A673 (cell line): ENCODE measurements around the gene KDF1. TPM values are rescaled to one million over a fixed set of nuclear protein-coding genes. Genes with fewer than 3 reads are reported as not detected.

Source experiments
- BruUV-seq: library from RNA; stranded (reverse); fragments of 400-500 nt; replicated peaks from 2 replicates; lab custom pipeline; 2021; lab: Mats Ljungman, UMichigan
- CTCF ChIA-PET: fragments of 300-600 bp; sonication (Branson Sonifier 250); formaldehyde crosslinking; loops from one replicate; lab custom pipeline; 2022; ENCODE audit warnings: antibody characterized with exemption; lab: Charles Lee
- POLR2A ChIA-PET: fragments of 300-600 bp; sonication (Branson Sonifier 250); formaldehyde crosslinking; loops from one replicate; lab custom pipeline; 2022; ENCODE audit warnings: antibody characterized with exemption; ENCODE audit not compliant: low non-redundant PET; lab: Charles Lee
- DNase-seq: peaks from one replicate; pipeline ENCODE4 v3.0.0-alpha.2; 2015; ENCODE audit warnings: low spot score
- H3K27ac ChIP-seq: fragments of 200-600 bp; sonication (generic); 2 replicates; pipeline ENCODE4 v1.5.1; 2016; ENCODE audit warnings: mixed run types, low read depth, mild to moderate bottlenecking, mixed read lengths, antibody characterized with exemption, low read length; ENCODE audit not compliant: poor library complexity, severe bottlenecking
- H3K27me3 ChIP-seq: fragments of 200-600 bp; sonication (generic); replicated peaks from 2 replicates; pipeline ENCODE4 v1.6.1; 2017; ENCODE audit warnings: mixed run types, low read depth, mild to moderate bottlenecking, mixed read lengths, antibody characterized with exemption, low read length; ENCODE audit not compliant: insufficient read depth, poor library complexity
- H3K36me3 ChIP-seq: fragments of 200-600 bp; sonication (generic); 2 replicates; pipeline ENCODE4 v1.6.1; 2016; ENCODE audit warnings: mixed run types, mild to moderate bottlenecking, mixed read lengths, antibody characterized with exemption, low read length; ENCODE audit not compliant: insufficient read depth, poor library complexity, severe bottlenecking
- H3K4me1 ChIP-seq: fragments of 200-600 bp; sonication (generic); 2 replicates; pipeline ENCODE4 v1.6.1; 2017; ENCODE audit warnings: mixed run types, mild to moderate bottlenecking, mixed read lengths, antibody characterized with exemption, low read length; ENCODE audit not compliant: insufficient read depth, poor library complexity, severe bottlenecking
- H3K4me3 ChIP-seq: fragments of 200-600 bp; sonication (generic); 2 replicates; pipeline ENCODE4 v1.5.1; 2016; ENCODE audit warnings: low read depth, mixed run types, mild to moderate bottlenecking, mixed read lengths, low read length; ENCODE audit not compliant: poor library complexity, severe bottlenecking
- H3K9me3 ChIP-seq: fragments of 200-600 bp; sonication (generic); 2 replicates; pipeline ENCODE4 v1.6.1; 2016; ENCODE audit warnings: mixed run types, low read depth, mild to moderate bottlenecking, mixed read lengths, antibody characterized with exemption, low read length; ENCODE audit not compliant: poor library complexity, severe bottlenecking
- EZH2 ChIP-seq: fragments of 200-600 bp; sonication (generic); IDR thresholded peaks from 2 replicates; pipeline ENCODE4 v1.6.1; 2017; ENCODE audit warnings: borderline replicate concordance, low read depth, mild to moderate bottlenecking, mixed read lengths, antibody characterized with exemption, low read length; ENCODE audit not compliant: poor library complexity, severe bottlenecking
- intact Hi-C: fragments of 100-400 bp; cut with micrococcal nuclease; formaldehyde crosslinking; loops from one replicate; pipeline ENCODE4 v1.10.0; 2022; ENCODE audit not compliant: unreplicated experiment
- total RNA-seq: library from RNA; stranded (reverse); gene quantifications from 2 replicates; pipeline ENCODE4 v1.2.3, GENCODE V29; 2021
- TF ChIP-seq, protein P1 (sequence below): fragments of 300-800, 200-600 bp; sonication (generic); conservative IDR thresholded peaks from 2 replicates; pipeline ENCODE4 v1.5.1; 2017; ENCODE audit warnings: low read depth, mild to moderate bottlenecking, antibody characterized with exemption, low read length, moderate library complexity, mixed read lengths

Gene KDF1
- total RNA-seq, 1 experiment from 2014 or later = not detected

DNA sequence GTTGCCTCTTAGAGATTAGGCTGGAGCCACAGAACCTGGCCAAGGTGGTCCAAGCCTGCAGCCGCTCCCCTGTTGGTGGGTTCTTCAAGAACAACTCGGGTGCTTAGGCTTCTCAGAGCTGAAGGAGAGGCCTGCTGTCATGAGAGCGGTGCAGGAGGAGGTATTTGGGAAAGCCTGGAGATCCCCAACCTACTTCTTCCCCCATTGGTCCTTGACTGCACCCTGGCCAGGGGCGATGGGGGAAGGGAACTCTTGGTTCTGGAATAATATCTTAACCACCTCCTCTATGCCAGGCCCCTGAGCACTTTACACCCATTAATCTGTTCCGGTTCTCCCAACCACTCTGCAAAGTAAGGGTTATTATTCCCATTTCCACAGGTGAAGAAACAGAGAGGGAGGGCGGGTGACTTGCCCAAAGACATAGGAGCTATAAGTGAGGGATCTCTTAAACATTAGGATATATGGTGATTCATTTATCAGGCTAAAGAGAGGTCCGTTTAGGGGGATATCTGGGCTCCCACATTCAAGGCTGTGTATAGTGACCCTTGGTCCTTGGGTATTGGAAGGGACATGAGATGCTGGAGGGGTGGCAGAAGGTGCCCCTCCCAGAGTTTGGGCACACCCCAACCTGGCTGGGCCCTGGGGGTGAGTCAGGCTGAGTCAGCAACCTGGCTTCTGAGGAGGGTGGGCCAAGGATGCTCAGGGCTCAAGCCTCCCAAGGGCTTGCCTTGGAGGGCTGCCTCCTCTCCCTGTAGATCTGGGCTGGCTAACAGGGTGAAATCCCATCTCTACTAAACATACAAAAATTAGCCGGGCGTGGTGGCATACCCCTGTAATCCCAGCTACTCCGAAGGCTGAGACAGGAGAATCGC, 38.4 kb upstream of the KDF1 start:
- CTCF ChIA-PET = interaction anchor here (2.8 kb wide), 1 partner anchor 45 kb away, joined by 25 read pairs; no protein-coding TSS in a partner anchor
- Histone ChIP-seq H3K4me1 (peaks cover 22% of the 10 kb centered on the region), H3K27me3 (peaks cover 12% of the 10 kb centered on the region), H3K27ac (no peak overlapping the region), H3K9me3 (no peaks in the 10 kb centered on the region), H3K36me3 (no peaks in the 10 kb centered on the region), H3K4me3 (no peak overlapping the region)
- intact Hi-C loops = loop anchor here (5.0 kb wide), 1 partner anchor 284 kb away; no protein-coding TSS in a partner anchor
- no peak for DNase-seq
- no TSS peak for BruUV-seq
- POLR2A ChIA-PET = no interaction called here
- TF ChIP-seq EZH2 = no peak
- TF ChIP-seq, protein P1, sequence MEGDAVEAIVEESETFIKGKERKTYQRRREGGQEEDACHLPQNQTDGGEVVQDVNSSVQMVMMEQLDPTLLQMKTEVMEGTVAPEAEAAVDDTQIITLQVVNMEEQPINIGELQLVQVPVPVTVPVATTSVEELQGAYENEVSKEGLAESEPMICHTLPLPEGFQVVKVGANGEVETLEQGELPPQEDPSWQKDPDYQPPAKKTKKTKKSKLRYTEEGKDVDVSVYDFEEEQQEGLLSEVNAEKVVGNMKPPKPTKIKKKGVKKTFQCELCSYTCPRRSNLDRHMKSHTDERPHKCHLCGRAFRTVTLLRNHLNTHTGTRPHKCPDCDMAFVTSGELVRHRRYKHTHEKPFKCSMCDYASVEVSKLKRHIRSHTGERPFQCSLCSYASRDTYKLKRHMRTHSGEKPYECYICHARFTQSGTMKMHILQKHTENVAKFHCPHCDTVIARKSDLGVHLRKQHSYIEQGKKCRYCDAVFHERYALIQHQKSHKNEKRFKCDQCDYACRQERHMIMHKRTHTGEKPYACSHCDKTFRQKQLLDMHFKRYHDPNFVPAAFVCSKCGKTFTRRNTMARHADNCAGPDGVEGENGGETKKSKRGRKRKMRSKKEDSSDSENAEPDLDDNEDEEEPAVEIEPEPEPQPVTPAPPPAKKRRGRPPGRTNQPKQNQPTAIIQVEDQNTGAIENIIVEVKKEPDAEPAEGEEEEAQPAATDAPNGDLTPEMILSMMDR = no peak

DNA sequence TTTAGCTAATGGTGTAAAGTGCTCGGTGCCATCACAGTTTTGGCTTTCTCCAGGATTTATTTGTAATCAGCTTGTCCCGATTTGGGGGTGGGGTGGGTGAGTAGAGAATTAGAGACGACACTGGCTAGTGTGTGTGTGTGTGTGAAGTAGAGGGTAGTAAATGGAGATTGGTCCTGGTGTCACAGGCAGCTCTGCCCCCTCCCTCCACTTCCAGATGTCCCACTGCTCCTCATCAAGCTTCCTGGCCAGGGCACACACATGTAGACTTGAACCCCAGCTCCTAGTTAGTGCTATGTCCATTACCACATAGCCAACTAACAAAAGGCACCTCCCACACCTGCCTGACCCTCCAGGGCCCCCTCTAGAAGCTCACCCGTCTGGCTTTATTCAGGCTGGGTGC, 36.4 kb upstream of the KDF1 start:
- Histone ChIP-seq H3K27ac (no peak overlapping the region), H3K36me3 (no peaks in the 10 kb centered on the region), H3K9me3 (no peaks in the 10 kb centered on the region), H3K4me3 (no peak overlapping the region), H3K27me3 (peaks cover 16% of the 10 kb centered on the region), H3K4me1 (peaks cover 17% of the 10 kb centered on the region)
- CTCF ChIA-PET = interaction anchor here (0.5 to 2.8 kb wide), 4 partner anchors 44 to 103 kb away, joined by 3 to 25 read pairs (median 8); no protein-coding TSS in a partner anchor
- POLR2A ChIA-PET = no interaction called here
- no peak for DNase-seq
- no TSS peak for BruUV-seq
- intact Hi-C loops = loop anchor here (1.0 to 5.0 kb wide), 3 partner anchors 46 to 286 kb away; no protein-coding TSS in a partner anchor
- no peak for TF ChIP-seq EZH2
- TF ChIP-seq, protein P1 = no peak

DNA sequence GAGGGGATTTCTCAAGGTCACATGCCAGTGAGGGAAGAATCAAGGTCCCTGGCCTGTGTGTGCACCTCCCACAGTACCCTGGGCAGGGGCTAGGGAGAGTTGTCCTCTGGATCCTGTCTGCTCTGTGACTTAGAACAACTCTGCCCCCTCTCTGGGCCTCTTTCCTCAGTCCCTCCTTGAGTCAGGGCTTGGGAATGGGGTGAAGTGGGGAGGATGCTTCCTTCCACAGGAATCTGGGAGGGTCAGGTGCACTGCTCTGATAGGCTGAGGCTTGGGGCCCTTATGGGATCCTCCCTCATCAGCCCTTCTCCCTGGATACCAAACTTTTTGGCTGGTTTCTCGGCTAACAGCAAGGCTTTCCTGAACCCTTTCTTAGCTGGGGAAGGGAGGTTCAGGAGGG, 35.8 kb upstream of the KDF1 start:
- no peak overlapping the region for H3K27ac ChIP-seq
- H3K4me1 ChIP-seq = peaks cover 12% of the 10 kb centered on the region
- intact Hi-C loops = loop anchor here (2.0 to 5.0 kb wide), 2 partner anchors 47 to 286 kb away; no protein-coding TSS in a partner anchor
- peaks cover 16% of the 10 kb centered on the region for H3K27me3 ChIP-seq
- TF ChIP-seq EZH2 = no peak
- TF ChIP-seq, protein P1 = no peak
- no peaks in the 10 kb centered on the region for H3K36me3 ChIP-seq
- ChIA-PET POLR2A (no interaction called here), CTCF (interaction anchor here (0.9 to 1.3 kb wide), 2 partner anchors 50 to 104 kb away, joined by 3 to 5 read pairs; no protein-coding TSS in a partner anchor)
- no peaks in the 10 kb centered on the region for H3K9me3 ChIP-seq
- no peak for DNase-seq
- no peak overlapping the region for H3K4me3 ChIP-seq
- no TSS peak for BruUV-seq
